PC-9 (cell line): ENCODE measurements around the gene FUT8.

Experiments used
- EZH2 ChIP-seq: fragments of 200-600 bp; sonication (generic); IDR thresholded peaks from 2 replicates; pipeline ENCODE4 v1.8.0; 2017; ENCODE audit warnings: antibody characterized with exemption, low read depth
- TF ChIP-seq, protein P1 (sequence below): fragments of 200-600 bp; sonication (generic); conservative IDR thresholded peaks from 2 replicates; pipeline ENCODE4 v1.6.1; 2017; ENCODE audit warnings: mixed run types, antibody characterized with exemption, mild to moderate bottlenecking, moderate library complexity

DNA sequence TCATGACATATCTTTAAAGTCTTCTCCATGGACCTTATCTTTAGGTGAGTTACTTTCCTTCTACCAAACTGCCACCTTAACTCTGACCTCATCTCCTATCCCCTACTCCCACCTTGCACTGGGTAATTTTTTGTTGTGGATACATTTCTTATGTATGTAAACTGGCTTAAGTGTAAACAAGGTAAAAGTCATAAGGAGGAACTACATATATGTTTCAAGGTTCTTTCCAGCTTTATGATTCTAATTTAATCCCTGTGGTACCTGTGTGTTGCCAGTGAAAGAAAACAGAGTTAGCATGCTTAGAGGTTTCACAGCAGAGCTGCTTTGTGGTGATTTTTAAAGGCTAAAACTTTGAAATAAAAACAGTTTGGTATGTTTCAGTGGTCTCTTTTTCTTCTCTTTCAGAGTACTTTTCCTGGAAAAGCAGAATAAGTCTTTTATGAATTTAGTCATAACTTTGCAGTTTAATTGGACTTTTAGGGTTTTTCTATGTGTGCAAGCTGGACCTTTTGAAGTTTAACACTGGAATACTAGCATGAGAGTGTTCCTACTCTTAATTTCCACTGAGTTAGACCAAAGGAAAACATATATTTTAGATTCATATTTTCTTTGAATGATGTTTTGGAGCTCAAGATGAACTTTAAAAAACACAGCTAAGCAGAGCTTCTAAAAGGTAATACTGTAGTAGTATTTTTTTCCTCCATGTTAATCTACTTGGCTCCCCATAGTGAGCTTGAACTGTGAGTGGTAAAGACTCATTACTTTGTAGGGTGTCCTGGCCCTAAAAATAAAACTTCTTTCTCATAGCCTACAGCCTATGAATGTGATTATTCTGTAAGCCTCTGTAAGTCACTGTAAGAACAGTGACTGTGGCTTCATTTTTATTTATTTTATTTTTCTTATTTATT, 105.4 kb downstream of the FUT8 start:
- TF ChIP-seq, protein P1, sequence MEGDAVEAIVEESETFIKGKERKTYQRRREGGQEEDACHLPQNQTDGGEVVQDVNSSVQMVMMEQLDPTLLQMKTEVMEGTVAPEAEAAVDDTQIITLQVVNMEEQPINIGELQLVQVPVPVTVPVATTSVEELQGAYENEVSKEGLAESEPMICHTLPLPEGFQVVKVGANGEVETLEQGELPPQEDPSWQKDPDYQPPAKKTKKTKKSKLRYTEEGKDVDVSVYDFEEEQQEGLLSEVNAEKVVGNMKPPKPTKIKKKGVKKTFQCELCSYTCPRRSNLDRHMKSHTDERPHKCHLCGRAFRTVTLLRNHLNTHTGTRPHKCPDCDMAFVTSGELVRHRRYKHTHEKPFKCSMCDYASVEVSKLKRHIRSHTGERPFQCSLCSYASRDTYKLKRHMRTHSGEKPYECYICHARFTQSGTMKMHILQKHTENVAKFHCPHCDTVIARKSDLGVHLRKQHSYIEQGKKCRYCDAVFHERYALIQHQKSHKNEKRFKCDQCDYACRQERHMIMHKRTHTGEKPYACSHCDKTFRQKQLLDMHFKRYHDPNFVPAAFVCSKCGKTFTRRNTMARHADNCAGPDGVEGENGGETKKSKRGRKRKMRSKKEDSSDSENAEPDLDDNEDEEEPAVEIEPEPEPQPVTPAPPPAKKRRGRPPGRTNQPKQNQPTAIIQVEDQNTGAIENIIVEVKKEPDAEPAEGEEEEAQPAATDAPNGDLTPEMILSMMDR = no peak
- TF ChIP-seq EZH2 = no peak
